GM23248 (cell line): ENCODE results near the gene CUL4B.

Source experiments
- EZH2 ChIP-seq: fragments of 200-600 bp; sonication (generic); IDR thresholded peaks from 2 replicates; pipeline ENCODE4 v1.6.1; 2018; ENCODE audit warnings: antibody characterized with exemption, mild to moderate bottlenecking; ENCODE audit not compliant: insufficient read depth, poor library complexity, severe bottlenecking
- EZH2phosphoT487 ChIP-seq: fragments of 200-600 bp; sonication (generic); IDR thresholded peaks from 2 replicates; pipeline ENCODE4 v1.6.1; 2018; ENCODE audit warnings: antibody characterized with exemption, moderate library complexity, mild to moderate bottlenecking, low read depth; ENCODE audit not compliant: insufficient read depth

DNA sequence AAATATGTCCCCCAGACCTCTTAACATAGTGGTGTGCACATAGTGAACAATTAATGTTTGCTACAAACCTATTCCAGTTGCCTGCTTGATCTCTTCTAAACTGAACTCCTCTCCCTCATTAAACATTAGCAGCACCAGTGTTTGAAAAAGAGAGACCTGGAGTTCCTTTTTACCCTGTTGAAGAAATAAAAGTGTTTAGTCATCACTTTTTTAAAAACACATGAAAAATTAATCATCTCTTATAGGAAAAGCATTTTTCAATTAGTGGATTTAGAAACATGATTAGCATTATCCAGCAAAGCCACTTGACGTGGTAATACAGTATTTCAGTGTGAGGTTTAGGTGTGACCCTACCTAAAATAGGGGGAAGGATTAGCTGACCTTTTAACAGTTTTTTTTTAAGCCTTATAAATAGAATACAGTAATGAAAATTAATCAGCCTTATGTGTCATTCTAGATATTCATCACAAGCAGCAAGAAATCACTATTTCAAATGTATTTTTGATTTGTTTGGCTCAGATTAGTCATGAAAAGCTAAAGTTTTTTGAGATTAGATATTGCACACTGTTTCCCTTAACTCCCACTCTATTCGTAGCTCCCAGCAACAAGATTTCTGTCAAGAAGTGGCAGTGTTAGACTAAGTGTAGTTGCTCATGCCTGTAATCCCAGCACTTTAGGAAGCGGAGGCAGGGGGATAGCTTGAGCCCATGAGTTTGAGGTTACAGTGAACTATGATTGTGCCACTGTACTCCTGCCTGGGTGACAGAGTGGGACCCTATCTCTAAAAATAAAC is 26.2 kb downstream of the CUL4B start:
- TF ChIP-seq EZH2phosphoT487 (no peak), EZH2 (no peak)
